Measurements from ENCODE around the gene CCDC170.
"Not testable (repeated sequence)": the region's sequence is repeated elsewhere in the genome, so short reads cannot be mapped to it uniquely, and the experiment has no call there.

CCDC170 gene

GRCh38 chr6:151537556-151537955, 43.7 kb downstream of the CCDC170 start:
- DNase-seq (ENCODE audit: low read depth in 2 of 2) = peak in 1 of 2 donors; percentile 39
- no peak overlapping the region for H3K4me3 ChIP-seq (replicated peaks in 1 of 2; ENCODE audit: low read depth in 2 of 2, low read length in 2 of 2)
- no peak for TF ChIP-seq CTCF (IDR thresholded peaks at IDR 0.05; ENCODE audit: low read depth, low read length)

- no peak for TF ChIP-seq CTCF (IDR thresholded peaks at IDR 0.05; ENCODE audit: low read depth, low read length)
- no peak overlapping the region for H3K4me3 ChIP-seq (replicated peaks in 1 of 2; ENCODE audit: low read depth in 2 of 2, low read length in 2 of 2)
- no peak for DNase-seq (ENCODE audit: low read depth in 2 of 2)
Observed at GRCh38 chr6:151539506-151540268, 45.9 kb downstream of the CCDC170 start.

DNA sequence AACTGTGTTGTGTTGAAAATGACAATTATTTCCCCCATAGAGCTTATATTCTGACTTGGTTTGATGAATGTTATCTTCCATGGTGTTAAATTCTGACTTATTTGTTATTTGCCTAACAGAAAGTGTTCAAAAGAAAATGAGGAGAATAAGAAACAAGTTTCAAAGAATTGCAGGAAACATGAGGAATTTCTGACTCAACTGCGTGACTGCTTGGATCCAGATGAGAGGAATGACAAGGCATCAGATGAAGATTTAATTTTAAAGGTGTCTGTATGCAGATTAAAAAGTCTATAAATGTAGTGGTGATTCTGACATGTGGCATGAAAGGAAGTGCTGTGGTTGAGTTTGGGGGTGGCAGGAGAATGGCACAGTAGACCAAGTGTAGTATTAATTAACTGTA, 50.6 kb downstream of the CCDC170 start:
- DNase-seq (ENCODE audit: low read depth in 2 of 2) = no peak
- no peak for TF ChIP-seq CTCF (IDR thresholded peaks at IDR 0.05; ENCODE audit: low read depth, low read length)
- H3K4me3 ChIP-seq (replicated peaks in 1 of 2; ENCODE audit: low read depth in 2 of 2, low read length in 2 of 2) = no peak overlapping the region

DNA sequence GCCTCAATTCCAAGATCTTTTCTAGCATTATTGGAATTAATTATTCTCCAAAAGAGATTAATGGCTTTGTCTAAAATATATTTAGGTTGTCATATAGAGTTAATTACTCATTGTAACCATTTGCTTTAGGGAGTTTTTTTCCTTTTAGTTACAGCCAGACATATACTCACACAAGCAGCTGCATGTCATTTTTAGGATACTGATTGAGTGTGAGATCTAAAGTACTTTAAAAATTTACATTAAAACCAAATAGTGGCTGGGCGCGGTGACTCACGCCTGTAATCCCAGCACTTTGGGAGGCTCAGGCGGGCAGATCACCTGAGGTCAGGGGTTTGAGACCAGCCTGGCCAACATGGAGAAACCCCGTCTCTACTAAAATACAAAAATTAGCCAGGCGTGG, 51.1 kb downstream of the CCDC170 start:
- DNase-seq (ENCODE audit: low read depth in 2 of 2) = not testable (repeated sequence)

GRCh38 chr6:151546941-151547659, 53.3 kb downstream of the CCDC170 start:
- no peak for DNase-seq (ENCODE audit: low read depth in 2 of 2)
- TF ChIP-seq CTCF (IDR thresholded peaks at IDR 0.05; ENCODE audit: low read depth, low read length) = no peak
- H3K4me3 ChIP-seq (replicated peaks in 1 of 2; ENCODE audit: low read depth in 2 of 2, low read length in 2 of 2) = no peak overlapping the region

More for the DNA sequence above, 51.1 kb downstream of the CCDC170 start:
- H3K4me3 ChIP-seq (replicated peaks in 1 of 2; ENCODE audit: low read depth in 2 of 2, low read length in 2 of 2) = not testable (repeated sequence)

DNA sequence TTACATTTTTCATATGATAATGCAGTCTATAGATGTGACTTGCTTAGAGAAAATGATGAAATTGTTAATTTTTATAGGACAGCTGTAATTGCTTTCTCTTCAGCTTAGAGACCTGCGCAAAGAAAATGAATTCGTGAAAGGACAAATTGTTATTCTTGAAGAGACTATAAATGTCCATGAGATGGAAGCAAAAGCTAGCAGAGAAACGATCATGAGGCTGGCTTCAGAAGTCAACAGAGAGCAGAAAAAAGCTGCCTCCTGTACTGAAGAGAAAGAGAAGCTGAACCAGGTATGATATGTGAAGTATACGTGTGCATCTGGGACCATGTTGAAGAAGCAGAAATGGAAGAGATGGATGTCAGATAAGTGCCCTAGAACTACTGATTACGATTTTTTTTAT, 54.4 kb downstream of the CCDC170 start:
- DNase-seq (ENCODE audit: low read depth in 2 of 2) = no peak
- H3K4me3 ChIP-seq (replicated peaks in 1 of 2; ENCODE audit: low read depth in 2 of 2, low read length in 2 of 2) = no peak overlapping the region
- TF ChIP-seq CTCF (IDR thresholded peaks at IDR 0.05; ENCODE audit: low read depth, low read length) = no peak

DNA sequence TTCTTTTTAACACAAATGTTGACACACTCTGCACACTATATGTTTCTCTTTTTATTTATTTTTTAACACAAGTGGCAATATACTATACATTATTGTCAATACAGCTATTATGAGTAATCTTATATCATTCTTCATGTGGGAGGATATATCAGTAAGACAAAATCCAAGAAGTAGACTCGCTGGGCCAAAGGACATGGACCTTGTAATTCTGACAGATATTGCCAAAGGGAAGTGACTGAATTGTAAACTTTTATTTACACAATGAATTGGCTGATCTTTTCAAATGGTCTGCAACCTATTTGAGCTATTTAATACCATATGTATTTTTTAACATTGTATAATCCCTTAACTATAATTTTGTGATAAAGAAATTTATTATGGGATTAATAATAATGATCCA, 56.0 kb downstream of the CCDC170 start:
- no peak for DNase-seq (ENCODE audit: low read depth in 2 of 2)
- no peak for TF ChIP-seq CTCF (IDR thresholded peaks at IDR 0.05; ENCODE audit: low read depth, low read length)
- H3K4me3 ChIP-seq (replicated peaks in 1 of 2; ENCODE audit: low read depth in 2 of 2, low read length in 2 of 2) = no peak overlapping the region

Data from cardiac fibroblast (primary cell).